SH-SY5Y (cell line): ENCODE measurements around the gene ESR1.

Experiments used
- GATA2 ChIP-seq: IDR thresholded peaks from 2 replicates; pipeline ENCODE4 v1.6.1; 2011; ENCODE audit warnings: mild to moderate bottlenecking, low read depth, low read length
- GATA3 ChIP-seq: IDR thresholded peaks from 2 replicates; pipeline ENCODE4 v1.6.1; 2011; ENCODE audit warnings: low read depth, mild to moderate bottlenecking, low read length, moderate library complexity

DNA sequence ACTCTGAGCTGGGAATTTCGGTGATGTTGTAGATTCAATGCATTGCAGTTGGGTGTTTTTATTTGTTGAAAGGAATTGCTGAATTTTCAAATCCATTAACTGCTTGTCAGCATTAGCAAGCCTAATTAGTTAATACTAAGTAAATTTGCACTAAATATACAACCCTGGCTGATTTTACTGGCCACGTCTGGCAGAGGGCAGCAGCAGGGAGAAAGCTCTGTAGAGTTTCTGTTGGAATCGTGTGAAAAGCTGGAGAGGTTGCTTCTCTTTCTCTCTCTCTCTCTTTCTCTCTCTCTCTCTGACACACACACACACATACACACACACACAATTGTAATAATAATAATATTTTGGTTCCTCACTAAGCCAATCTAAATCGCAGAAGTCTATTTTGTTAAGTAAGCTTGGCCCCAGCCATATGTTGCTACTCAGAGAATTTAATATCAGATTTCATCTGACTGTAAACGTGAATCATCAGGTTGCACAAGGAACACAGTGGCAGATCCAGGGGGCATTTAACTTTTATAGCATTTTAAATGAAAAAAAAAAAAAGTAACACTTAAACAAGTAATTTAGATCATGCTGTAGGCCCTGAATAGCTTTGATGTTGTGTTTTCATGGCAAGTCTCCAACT, 289.5 kb downstream of the ESR1 start:
- TF ChIP-seq GATA2 (no peak), GATA3 (no peak)
